ENCODE measurements around the gene SMPD3.
"Not testable (repeated sequence)": the region's sequence is repeated elsewhere in the genome, so short reads cannot be mapped to it uniquely, and the experiment has no call there.

SMPD3 gene

DNA sequence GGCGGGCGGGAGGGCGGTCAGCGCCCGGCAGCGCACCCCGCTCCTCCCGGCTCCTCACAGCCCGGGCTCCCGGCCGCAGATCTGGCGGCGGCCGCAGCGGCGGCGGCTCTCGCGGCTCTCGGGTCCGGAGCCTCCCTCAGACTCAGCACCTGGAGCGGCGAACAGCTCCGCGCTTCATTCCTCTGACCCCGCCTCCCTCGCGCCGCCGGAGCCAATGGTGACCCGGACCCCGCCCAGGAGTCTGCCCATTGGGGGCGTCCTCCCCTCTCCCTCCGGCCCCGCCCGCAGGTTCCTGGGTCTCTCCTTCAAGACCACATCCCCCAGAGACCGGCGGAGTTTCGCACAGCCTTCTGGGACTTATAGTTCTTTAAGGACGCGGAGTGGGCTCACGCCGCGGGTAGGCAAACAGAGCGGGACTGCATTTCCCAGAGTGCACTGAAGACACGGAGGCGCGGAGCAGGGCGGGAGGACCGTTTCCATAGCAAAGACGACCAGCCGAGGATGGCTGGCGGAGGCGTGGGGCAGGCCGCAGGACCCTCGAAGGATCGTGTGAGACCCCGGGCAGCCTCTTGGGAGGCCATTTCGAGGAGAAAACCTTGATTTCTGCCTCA lies at the start of gene SMPD3:
TSS of gene SMPD3 (minus strand) at position 149 of the 611 bp plus-strand sequence. CDS start 76,327 bp downstream, outside the sequence.
- DNase-seq (ENCODE audit: low read depth in 2 of 2) = peak; percentile 90 to 97

DNA sequence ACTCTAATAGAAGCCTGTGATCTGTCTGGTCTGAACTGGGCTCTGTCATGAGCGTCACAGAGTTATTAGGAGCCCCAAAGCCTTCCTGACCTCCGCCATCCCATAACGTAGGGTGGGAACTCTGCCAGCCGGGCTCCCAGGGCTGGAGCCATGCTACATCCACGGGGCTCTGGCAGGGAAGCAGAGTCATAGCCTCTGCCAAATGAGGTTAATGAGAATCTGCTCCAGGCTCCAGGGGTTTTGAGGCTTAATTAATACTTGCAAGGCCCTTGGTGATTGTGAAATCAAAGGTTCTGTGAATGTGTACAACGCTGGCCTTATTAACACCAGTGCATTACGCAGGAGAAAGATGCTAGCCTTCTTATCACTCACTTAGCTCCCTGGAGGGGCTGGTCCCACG lies 48.4 kb upstream of the SMPD3 start:
- DNase-seq (ENCODE audit: low read depth in 2 of 2) = no peak

DNA sequence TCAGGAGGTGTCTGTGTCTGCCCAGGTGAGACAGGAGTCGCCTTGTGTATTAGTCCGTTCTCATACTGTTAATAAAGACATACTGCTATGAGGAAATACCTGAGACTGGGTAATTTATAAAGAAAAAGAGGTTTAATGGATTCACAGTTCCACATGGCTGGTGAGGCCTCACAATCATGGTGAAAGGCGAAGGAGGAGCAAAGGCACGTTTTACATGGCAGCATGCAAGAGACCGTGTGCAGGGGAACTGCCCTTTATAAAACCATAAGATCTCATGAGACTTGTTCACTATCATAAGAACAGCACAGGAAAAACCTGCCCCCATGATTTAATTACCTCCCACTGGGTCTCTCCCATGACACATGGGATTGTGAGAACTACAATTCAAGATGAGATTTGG lies 46.0 kb upstream of the SMPD3 start:
- DNase-seq (ENCODE audit: low read depth in 2 of 2) = not testable (repeated sequence)

DNA sequence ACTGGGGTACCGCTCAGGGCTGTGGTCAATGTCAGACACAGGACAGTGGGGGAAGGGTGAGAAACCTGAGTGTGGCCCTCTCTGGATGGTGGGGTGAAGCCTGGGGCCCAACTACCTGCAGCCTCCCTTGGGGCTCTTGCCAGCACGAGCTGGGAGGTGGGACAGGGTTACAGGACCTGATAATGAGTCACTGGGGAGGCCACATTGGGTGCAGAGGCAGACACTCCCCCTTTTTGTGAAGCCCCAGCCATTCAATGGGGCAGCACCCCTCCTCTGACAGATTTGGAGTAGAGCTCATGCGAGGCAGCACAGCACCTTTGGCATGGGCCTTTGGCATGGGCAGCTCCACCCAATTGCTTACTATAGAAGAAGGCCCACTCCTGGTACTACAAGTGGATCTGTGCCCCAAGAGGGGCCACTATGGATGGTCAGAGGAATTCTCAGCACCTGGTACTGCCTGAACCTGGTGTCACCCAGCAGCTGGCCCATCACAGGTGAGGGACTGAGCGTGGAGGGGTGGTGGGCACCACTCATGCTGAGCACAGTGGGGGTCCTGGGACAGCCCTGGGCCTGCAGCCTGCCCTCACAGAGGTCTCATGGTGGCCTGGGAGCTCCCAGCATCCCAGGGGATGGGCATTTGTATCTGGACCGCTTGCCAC lies 45.2 kb upstream of the SMPD3 start:
- DNase-seq (ENCODE audit: low read depth in 2 of 2) = no peak

DNA sequence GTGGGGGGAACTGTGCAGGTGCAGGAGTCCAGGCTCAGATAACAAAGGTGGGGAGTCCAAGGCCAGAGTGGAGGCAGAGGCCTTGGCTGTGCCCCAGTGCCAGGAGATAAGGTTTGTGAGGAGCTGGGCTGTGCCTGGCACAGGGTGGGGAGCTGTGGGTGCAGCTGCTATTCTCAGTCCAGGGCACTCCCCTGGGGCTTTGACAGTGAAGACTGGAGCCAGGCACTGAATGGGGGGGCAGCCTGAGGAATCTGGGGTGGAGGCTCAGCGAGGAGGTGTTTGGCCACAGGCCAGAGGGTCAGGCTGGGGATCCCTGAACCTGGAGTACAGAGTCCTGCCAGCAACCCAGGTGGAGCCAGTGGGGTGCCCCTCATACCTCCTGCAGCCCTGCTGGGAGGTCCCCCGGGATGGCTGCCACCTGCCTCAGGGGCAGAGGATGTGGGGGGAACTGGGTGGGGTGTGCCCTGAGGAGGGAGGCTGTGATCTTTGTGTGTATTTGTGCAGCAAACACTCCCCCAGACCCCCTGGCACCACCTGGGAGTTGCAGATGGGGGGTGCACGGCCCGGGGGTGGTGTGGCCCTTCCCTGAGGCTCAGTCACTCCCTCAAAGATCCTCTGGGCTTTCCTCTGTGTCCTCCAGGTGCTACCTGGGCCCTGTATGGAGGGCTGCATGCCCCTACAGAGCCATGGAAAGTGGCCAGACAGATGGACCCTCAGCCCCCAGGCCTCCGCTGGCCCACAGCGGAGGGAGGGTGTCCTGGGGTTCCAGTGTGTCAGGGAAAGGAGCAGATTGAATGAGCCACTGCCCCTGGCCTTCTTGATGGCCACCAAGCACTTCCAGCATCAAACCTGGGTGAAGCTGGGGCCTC lies 44.5 kb upstream of the SMPD3 start:
- no peak for DNase-seq (ENCODE audit: low read depth in 2 of 2)

DNA sequence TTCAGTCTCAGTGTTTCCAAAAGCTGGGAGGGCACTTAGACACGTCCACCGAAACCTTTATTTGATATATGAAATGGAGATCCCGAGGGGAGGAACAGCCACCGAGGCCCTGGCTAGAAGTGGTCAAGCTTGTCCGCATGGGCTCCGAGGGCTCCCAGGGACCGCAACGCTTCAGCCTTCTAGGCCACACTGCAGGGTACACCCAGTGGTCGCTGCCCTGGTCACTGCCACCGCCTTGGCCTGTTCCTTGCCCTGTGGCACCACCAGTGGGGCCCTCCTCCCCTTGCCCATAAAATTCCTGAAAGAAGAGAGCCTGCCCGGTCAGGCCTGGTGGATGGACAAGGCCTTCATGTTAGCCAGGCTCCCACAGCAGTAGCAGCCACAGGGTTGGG lies 43.8 kb upstream of the SMPD3 start:
- no peak for DNase-seq (ENCODE audit: low read depth in 2 of 2)

DNA sequence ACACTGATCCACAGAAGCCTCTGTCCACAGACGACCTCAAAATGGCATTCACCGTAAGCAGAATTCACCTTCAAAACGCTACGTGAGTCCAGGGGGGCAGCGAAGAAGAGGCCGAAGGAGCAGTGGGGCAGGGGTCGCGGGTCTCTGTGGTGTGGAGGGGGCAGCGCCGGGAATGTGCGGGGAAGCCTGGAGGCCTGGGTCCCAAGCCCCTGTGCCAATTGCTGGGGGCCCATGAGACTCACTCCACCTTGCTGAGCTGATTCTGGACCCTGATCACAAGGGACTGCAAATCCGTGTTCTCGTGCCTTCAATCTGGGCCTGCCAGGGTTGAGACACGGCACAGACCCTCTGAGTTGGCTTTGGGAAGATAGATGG lies 43.3 kb upstream of the SMPD3 start:
- DNase-seq (ENCODE audit: low read depth in 2 of 2) = no peak

DNA sequence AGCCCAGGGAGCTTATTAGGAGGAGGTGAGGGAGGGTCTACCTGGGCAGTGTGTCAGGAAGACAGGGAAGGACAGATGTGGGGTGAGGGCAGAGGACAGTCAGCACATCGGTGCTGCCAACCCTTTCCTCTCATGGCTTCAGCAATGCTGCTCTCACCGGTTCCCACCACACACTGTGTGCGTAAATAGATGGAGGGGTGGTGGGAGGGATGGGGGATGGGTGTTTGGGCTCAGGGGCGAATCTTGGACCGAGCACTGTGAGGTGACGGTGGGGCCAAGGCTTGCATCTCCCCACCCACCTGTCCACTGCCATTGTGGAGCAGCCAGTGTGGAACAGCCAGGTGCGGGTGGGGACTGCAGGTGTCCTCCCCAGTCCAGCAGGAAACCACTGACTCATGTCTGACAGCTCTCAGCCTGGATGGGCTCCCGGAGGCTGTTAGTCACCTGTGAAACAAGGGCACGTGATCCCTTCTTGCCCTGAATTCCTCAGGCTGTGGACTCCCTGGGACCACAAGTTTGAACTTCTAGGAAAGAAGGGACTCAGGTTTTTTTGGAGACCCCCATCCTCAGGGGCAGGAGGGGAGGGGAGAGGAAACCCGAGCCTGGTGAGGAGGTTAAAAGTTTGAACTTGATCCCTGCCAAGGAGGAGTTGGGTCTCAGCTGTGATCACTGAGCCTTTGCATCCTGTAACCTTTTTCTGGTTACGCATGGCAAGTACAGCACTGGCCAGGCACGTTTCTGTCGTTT lies 42.7 kb upstream of the SMPD3 start:
- DNase-seq (ENCODE audit: low read depth in 2 of 2) = no peak

DNA sequence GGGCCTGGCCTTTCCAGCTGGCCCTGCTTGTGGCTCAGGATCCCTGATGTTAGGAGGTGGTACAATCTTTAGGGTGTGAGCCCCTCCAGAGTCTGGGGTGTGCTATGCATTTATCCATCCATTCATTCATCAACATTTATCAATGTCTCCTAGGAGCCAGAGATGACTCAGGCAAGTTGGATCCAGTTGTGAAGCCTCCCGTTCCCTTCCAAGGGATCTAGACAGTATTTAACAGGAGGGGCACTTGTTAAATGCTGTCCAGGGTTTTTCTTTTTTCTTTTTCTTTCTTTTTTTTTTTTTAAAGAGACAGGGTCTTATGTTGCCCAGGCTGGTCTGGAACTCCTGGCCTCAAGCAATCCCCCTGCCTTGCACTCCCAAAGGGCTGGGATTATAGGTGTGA lies 42.0 kb upstream of the SMPD3 start:
- DNase-seq (ENCODE audit: low read depth in 2 of 2) = no peak

DNA sequence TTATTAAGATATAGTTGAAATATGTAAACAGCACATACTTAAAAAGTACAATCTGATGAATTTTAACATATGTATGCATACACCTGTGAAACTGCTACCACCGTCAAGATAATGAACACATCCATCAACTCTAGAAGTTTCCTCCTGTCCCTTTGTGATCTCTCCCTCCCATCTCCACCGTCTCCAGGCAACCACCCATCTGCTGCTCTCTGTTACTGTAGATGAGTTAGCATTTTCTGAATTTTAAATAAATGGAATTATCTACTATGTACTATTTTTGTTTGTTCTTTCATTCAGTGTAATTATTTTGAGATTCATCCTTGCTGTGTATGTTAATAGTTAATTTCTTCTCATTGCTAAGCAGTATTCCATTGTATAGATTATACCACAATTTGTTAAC lies 40.2 kb upstream of the SMPD3 start:
- no peak for DNase-seq (ENCODE audit: low read depth in 2 of 2)

DNA sequence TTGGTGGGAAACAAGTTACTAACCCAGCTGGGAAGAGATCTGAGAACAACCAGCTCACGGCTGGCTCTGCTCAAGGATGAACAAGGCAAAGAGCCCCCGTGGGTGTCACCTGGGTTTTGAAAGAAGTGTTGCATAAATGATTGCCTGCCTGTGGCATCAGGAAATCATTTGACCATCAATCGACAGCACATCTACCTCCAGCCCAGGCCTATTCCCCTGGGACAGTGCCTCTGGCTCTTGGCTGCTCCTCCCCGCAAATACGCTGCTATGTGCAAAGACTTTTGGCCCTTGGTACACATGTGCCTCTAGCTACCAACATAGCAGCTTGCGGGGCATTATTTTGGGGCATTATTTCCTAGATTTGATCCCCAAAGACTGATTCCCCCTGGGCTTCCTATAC lies 39.4 kb upstream of the SMPD3 start:
- no peak for DNase-seq (ENCODE audit: low read depth in 2 of 2)

DNA sequence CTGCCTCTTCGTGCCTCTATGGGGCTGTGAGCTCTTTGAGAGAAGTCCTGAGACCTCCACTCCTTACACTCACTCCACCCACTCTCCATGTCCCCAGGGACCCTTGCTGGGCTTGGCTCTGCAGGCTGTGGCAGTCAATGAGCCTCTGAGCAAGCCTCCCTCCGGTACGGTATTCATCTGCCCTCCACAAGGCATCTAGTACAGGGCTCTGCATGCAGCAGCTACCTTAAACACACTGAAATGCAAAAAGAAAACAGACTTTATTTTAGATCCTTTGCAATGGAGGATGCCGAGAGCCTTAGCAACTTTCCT lies 38.9 kb upstream of the SMPD3 start:
- DNase-seq (ENCODE audit: low read depth in 2 of 2) = no peak

DNA sequence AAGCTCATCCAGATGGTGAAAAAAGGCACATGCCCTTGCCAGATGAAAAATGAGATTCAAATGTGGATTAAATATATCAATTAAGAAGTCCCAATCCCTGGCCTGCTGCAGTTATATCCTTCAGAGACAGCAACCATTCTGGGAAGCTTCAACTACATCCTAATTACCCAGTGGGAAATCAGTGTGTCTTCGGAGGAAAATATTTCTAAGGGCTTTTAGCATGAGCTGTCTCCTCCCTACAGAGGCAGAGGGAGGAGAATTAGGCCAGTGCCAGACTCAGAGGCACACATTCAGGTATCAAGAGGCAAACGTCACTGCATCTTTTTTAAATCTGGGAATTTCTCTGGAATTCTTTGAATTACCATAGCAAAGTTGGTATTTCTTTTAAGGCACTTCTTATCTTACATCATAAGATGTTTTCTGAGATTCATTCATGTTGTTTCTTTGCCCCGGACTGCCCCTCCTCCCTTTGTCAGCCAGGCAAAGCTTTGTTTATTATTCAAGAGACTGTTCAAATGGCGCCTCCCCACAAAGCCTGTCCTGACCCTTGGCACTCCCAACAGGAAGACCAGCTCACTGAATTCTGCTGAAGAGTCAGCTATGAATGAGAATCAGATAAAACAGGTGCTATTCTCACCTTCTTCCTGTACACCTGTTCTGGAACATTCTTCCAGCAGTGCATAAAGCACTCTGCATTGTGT lies 38.3 kb upstream of the SMPD3 start:
- DNase-seq (ENCODE audit: low read depth in 2 of 2) = no peak

DNA sequence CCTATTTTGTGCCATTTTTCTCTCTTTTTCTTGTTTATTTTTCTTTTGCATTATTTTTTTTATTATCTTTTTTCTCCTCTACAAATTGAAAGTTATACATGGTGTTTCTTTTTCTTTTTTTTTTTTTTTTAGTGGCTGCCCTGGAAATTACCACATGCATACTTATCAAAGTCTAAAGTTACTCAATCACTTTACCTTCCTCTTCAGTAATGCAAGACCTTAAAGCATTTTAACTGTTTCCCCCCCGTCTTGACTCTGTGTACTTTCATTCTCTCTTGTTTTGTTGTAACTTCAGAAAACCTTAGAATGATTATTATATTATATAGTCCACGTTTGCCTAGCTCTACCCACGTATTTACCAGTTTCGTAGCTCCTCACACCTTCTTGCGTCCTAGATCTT lies 33.3 kb upstream of the SMPD3 start:
- no peak for DNase-seq (ENCODE audit: low read depth in 2 of 2)

DNA sequence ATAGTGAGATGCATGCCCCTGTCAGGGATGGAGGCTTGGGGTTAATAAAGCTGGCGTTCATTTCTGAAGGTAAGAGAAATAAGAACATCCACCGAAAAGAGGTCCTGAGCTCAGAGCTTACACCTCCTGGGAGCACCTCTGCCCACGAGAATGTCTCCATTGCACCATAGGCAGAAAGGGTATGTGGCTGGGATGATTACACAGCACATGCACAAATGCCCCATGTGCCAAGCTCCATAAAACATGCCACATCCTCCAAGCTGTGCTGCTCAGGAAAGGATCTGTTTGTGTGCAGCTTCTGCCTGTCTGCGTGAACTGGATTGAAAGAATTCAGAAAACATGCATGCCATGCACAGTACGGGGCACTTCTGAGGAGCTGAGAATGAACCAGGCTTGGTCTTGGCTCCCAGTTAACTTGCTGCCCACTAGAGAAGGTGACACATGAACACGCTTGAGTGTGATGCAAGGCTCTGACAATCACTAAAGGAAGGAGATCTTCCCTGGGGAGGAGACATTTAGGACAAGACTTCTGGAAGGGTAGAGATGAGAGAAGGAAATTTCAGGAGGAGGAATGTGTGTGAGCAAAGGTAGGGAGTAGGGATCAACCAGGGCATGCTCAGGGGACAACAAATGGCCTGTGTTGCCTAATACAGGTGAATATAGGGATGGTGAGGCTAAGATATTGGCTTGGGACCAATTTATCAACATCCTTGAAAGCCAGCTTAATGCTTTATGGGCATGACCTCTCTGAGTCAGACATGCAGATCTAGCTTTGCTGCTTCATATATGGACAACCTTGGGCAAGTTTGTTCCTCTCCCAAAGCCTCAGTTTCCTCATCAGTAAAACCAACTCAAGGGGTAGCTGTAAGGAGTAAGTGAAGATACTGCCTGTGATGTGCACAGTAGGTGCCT lies 32.0 kb upstream of the SMPD3 start:
- no peak for DNase-seq (ENCODE audit: low read depth in 2 of 2)

DNA sequence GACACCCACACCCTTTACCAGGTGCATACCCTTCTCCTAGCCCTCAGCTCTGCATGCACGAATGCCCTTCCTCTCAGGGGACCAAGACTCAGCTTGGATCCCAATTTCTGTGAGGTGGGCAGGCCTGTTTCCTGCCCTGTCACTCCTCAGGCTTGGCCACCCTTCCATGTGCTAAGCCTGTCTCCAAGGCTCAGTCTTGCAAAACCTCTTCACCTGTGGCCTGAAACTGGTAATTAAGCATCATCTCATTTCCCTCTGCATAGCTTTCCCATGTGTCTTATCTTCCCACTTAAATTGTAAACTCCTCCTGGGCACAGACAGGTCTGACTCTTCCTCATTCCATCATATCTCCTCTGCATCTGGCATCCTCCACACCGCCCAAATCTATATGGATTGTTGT lies 31.0 kb upstream of the SMPD3 start:
- DNase-seq (ENCODE audit: low read depth in 2 of 2) = no peak

DNA sequence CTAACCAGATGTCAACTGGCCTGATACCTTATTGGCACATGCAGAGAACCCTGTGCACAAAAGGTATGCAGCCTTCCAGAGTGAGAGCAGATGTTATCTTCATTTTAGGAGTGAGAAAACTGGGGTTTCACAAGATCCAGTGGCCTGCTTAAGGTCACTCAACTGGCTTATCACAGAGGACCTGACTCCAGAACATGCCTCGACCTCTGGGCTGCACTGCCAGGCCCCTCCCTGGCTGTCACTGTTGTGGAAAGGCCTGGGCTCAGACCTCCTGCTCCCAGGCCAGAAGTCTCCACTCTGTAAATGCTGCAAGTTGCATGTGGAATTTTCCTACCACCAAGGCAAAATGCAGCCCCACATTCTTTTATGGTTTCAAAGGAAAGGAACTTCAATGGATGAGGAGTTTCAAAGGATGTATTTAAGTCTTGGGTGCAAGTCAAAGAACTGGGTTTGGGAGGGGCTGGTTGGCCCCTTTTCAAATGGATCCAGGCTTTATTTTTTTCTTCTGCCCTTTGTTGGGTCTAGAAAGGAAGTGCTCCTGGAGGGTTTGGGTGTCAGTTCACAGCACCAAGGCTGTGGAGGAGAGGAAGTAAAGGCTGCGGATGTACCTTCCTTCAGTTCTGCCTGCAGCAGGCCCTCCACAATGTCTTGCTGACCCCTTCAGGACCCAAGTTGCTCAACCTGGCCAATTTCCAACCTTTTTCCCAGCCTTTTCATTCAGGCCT lies 30.4 kb upstream of the SMPD3 start:
- no peak for DNase-seq (ENCODE audit: low read depth in 2 of 2)

DNA sequence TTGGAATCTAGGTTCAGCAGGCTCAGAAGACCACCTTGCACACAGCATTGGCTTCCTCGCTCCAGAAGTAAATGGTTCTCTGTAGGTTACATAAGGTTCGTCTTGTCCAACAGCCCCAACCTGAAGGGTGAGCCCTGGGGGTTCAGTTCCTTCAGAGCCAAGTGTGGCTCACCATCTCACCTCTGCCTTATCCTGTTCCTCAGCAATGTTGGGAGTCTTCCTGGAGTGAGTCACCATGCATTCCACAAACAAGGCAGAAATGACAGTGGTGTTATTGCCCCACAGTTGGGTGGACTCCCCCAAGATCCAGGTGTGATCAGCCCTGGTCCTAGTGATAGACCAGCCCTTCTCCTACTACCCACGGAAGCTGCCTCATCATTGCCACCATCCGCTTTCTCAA lies 26.8 kb upstream of the SMPD3 start:
- DNase-seq (ENCODE audit: low read depth in 2 of 2) = no peak

DNA sequence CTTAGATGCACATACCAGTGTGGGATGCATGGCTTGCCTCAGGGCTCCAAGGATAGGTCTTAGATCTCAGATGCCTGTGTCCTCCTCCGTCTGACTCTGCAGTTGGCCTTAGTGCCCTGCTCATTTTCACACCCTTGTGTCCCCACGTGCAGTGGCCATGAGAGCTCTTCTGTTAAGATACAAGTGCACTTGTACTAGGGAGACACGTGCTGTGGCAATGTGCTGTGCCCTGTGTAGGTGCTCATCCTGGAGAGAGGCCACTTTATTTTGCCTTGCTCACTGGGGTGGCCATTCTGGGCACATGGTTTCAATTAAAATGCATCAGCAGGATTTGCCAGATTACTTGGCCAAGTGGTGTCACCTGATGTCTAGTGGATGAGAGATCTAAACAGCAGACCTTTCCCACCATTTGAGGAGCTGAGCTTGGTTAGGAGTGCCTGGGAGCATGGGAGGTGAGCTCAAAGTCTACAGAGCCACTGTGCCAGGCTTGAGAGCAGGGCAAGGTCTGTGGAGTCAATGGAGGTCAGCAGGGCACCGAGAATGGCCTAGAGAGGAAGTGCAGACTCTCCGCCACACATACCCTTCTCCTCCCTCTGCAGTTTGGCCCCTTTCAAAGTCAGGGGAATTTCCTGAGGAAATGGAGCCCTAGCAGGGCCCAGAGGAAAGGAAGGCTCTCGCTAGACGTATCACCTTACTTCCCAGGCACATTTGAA lies 25.2 kb upstream of the SMPD3 start:
- DNase-seq (ENCODE audit: low read depth in 2 of 2) = no peak

Data from stimulated activated CD4-positive, alpha-beta T cell treated with anti-CD3 and anti-CD28 coated beads, Interleukin-1b, Interleukin-23, amount 100 ng/mL, for 4 hours (primary cell).